Muscle layer of colon (tissue), 2 donors: ENCODE data around the gene B2M.
A peak's percentile ranks its signal among the peaks of the same experiment; 100 is the strongest.

ENCODE experiments used
- H3K27ac ChIP-seq: one replicate; pipeline ENCODE4 v1.7.0; 2013; ENCODE audit warnings: low read depth, mild to moderate bottlenecking, low read length, moderate library complexity
- H3K27me3 ChIP-seq, 2 donors: one replicate each; pipeline ENCODE4 v1.7.0; 2013; ENCODE audit warnings: low read length in 2 of 2, mild to moderate bottlenecking in 2 of 2; ENCODE audit not compliant: insufficient read depth in 2 of 2, control insufficient read depth in 1 of 2
- H3K36me3 ChIP-seq: one replicate; pipeline ENCODE4 v1.7.0; 2013; ENCODE audit warnings: mild to moderate bottlenecking, low read length; ENCODE audit not compliant: insufficient read depth
- H3K4me1 ChIP-seq: one replicate; pipeline ENCODE4 v1.7.0; 2013; ENCODE audit warnings: mild to moderate bottlenecking, low read length; ENCODE audit not compliant: insufficient read depth
- H3K4me3 ChIP-seq, 2 donors: one replicate each; pipeline ENCODE4 v1.7.0; 2013; ENCODE audit warnings: low read length in 2 of 2, low read depth in 1 of 2, mild to moderate bottlenecking in 1 of 2, moderate library complexity in 1 of 2
- H3K9ac ChIP-seq: one replicate; pipeline ENCODE4 v1.7.0; 2013; ENCODE audit warnings: low read length
- H3K9me3 ChIP-seq: one replicate; pipeline ENCODE4 v1.7.0; 2013; ENCODE audit warnings: mild to moderate bottlenecking, low read length
- donor health status: abdominal sarcoma.
- donor health status: Adenocarcinoma of cecum.

The B2M gene

GRCh38 chr15:44711096-44711742 lies at the start of gene B2M, which contains the start of gene PATL2:
Gene B2M (plus strand): TSS chr15:44711517. CDS start chr15:44711547, 30 bp downstream.
Gene PATL2 (minus strand): TSS chr15:44711323. CDS start chr15:44676490, 34,833 bp downstream.
- Histone ChIP-seq H3K9me3 (no peaks in the 10 kb centered on the region), H3K9ac (peak within 1 kb of the TSS; percentile 92), H3K27ac (peak within 1 kb of the TSS; percentile 100), H3K27me3 (no peaks in the 10 kb centered on the region), H3K4me1 (peaks cover 20% of the 10 kb centered on the region), H3K36me3 (peaks cover 13% of the 10 kb centered on the region), H3K4me3 (peak within 1 kb of the TSS; percentile 89 to 98)

DNA sequence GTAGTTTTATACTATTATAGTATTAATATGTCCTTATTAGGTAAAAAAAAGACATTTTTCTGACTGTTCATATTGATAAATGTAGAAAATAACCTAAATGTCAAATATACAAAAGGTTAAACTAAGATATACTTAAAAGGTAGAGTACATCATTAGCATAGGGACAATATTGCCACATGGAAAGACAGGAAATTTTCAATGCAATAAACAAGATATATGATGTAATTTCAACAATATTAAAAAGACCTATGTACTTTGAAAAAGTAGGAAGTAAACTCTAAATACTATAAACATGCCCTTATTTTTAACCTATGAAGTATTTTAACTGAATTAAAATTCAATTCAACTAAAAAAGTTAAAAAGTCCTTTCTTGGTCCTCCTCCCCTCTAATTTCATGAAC lies 49.7 kb upstream of the B2M start:
- H3K9ac ChIP-seq, result no peak overlapping the region
- peaks cover 14% of the 10 kb centered on the region for H3K36me3 ChIP-seq
- H3K9me3 ChIP-seq, result no peaks in the 10 kb centered on the region
- peaks cover 17% of the 10 kb centered on the region for H3K4me1 ChIP-seq
- H3K27me3 ChIP-seq, result no peaks in the 10 kb centered on the region
- no peak overlapping the region for H3K4me3 ChIP-seq
- no peak overlapping the region for H3K27ac ChIP-seq

- peaks cover 8% of the 10 kb centered on the region for H3K36me3 ChIP-seq
- H3K27me3 ChIP-seq, result no peaks in the 10 kb centered on the region
- H3K27ac ChIP-seq, result peak overlapping the region; percentile 95
- H3K4me1 ChIP-seq, result peaks cover 17% of the 10 kb centered on the region
- H3K4me3 ChIP-seq, result peak overlapping the region; percentile 98 to 99
- H3K9ac ChIP-seq, result peak overlapping the region; percentile 94
- no peaks in the 10 kb centered on the region for H3K9me3 ChIP-seq
Measured at GRCh38 chr15:44662478-44663409, 48.6 kb upstream of the B2M start.

GRCh38 chr15:44663410-44664308 lies 47.7 kb upstream of the B2M start, which contains the start of gene SPG11:
Gene SPG11 (minus strand): TSS chr15:44663662. CDS start chr15:44663647, 15 bp downstream.
- no peaks in the 10 kb centered on the region for H3K9me3 ChIP-seq
- peak within 1 kb of the TSS; percentile 94 for H3K9ac ChIP-seq
- H3K36me3 ChIP-seq, result peaks cover 8% of the 10 kb centered on the region
- peak within 1 kb of the TSS; percentile 95 for H3K27ac ChIP-seq
- no peaks in the 10 kb centered on the region for H3K27me3 ChIP-seq
- peaks cover 17% of the 10 kb centered on the region for H3K4me1 ChIP-seq
- peak within 1 kb of the TSS; percentile 98 to 99 for H3K4me3 ChIP-seq

DNA sequence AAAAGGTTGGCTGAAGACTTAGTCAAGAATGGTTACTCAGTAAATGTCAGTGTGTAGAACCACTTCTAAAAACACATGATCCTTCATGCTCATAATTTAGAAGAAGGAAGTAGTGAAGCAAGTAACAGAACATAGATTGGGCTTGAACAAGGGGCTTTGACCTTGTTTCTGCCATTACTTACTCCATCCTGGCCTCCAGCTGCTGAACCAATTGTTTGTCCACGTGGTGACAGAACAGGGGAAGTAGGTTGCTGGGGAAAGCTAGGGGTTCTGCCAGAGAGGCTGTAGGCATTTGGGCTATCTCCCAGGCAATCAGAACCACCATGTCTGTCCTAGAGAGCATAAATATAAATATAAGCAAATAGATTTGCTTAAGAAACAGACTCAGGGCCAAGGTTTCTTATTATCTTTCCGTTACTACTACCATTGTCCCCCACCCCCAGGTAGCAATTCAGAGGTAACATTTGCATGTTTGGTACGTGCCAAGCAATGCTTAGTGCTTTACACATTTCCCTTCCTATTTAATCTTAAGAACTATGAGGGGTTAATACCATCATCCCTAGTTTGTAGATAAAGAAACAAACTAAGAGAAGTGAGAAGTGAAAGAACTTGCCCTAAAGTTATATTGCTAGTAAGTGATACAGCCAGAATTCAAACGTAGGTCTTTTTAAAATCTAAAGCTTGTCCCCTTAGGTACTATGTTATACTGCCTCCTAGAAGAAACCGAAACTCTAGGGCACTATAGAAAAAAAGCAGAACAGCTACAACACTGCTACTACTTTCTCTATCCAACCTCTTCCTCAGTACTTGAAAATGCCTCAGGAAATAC lies 44.9 kb upstream of the B2M start:
- Histone ChIP-seq H3K4me3 (no peak overlapping the region), H3K9me3 (no peaks in the 10 kb centered on the region), H3K27ac (no peak overlapping the region), H3K4me1 (peaks cover 17% of the 10 kb centered on the region), H3K9ac (no peak overlapping the region), H3K27me3 (no peaks in the 10 kb centered on the region), H3K36me3 (no peaks in the 10 kb centered on the region)

DNA sequence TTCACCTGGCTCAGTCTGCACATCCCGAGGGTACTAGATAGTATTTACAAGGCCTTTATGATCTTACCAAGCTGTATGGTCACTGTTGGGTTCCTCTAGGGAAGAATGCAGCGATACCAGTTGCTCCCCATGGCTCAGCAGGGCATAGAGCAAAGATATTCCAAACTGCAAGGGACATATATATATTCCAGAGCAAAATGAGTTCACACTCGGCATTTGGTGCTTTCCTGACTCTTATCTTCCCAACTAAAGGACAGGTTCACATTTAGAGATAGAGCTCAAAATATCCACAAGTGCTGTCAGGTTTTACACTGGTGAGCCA lies 44.3 kb upstream of the B2M start:
- H3K36me3 ChIP-seq, result no peaks in the 10 kb centered on the region
- no peak overlapping the region for H3K27ac ChIP-seq
- H3K4me1 ChIP-seq, result peaks cover 16% of the 10 kb centered on the region
- H3K4me3 ChIP-seq, result no peak overlapping the region
- no peak overlapping the region for H3K9ac ChIP-seq
- no peaks in the 10 kb centered on the region for H3K9me3 ChIP-seq
- H3K27me3 ChIP-seq, result no peaks in the 10 kb centered on the region

- no peaks in the 10 kb centered on the region for H3K9me3 ChIP-seq
- H3K4me3 ChIP-seq, result no peak overlapping the region
- H3K27ac ChIP-seq, result no peak overlapping the region
- no peaks in the 10 kb centered on the region for H3K27me3 ChIP-seq
- no peaks in the 10 kb centered on the region for H3K36me3 ChIP-seq
- H3K9ac ChIP-seq, result no peak overlapping the region
- peaks cover 5% of the 10 kb centered on the region for H3K4me1 ChIP-seq
Measured at GRCh38 chr15:44668921-44669320, 42.4 kb upstream of the B2M start.

DNA sequence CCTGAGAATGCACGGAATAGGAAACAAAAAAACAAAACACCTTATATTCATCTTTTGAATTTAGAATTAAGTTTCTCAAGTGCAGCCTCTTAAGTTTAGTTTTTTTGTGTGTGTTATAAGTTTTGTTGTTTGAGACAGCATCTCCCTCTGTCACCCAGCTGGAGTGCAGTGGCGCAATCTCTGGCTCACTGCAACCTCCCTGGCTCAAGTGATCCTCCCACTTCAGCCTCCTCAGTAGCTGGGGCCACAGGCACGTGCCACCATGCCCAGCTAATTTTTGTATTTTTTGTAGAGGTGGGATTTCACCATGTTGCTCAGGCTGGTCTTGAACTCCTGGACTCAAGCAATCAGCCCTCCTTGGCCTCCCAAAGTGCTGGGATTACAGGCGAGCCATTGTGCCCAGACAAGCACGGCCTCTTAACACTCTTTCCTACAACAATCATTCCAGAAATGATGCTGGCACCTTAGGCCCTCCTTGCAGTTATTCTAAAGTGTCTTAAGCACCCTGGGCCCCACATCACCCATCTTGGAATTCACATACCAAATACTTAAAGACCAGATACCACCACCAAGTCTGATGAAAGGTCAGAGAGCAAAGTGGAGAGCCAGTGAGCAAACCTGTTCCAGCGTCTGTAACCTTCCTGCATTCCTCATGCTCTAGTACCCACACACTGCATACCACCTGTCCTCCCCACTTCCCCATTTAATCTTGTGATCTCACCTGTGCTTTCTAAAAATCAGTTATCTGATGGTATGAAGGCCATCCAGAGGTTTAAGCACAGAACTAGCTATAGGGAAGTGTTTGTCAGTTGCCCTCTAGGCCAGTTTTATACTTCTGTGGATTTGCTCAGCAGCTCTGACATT lies 41.0 kb upstream of the B2M start:
- Histone ChIP-seq H3K9ac (no peak overlapping the region), H3K36me3 (no peaks in the 10 kb centered on the region), H3K9me3 (no peaks in the 10 kb centered on the region), H3K4me3 (no peak overlapping the region), H3K4me1 (no peaks in the 10 kb centered on the region), H3K27me3 (no peaks in the 10 kb centered on the region), H3K27ac (no peak overlapping the region)

- H3K36me3 ChIP-seq, result no peaks in the 10 kb centered on the region
- H3K4me3 ChIP-seq, result no peak overlapping the region
- H3K27me3 ChIP-seq, result no peaks in the 10 kb centered on the region
- H3K9ac ChIP-seq, result no peak overlapping the region
- no peaks in the 10 kb centered on the region for H3K9me3 ChIP-seq
- no peaks in the 10 kb centered on the region for H3K4me1 ChIP-seq
- no peak overlapping the region for H3K27ac ChIP-seq
Measured at GRCh38 chr15:44673639-44674038, 37.7 kb upstream of the B2M start.

DNA sequence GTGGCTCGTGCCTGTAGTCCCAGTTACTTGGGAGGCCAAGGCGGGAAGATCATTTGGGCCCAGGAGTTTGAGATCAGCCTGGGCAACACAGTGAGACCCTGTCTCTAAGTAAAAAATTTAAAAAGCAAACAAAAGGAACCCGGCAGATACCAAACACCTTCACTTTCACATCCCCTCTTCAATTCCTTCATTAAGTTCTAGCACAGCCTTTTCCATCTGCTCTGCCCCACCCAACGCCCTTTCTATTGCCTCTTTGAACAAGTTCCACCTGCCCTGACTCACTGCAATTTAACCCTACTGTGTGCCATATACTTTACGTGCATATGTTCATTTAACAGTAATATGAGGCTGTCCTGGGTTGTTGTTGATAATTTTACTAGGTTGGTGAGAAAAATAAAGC lies 35.4 kb upstream of the B2M start:
- Histone ChIP-seq H3K4me3 (no peak overlapping the region), H3K27ac (no peak overlapping the region), H3K36me3 (no peaks in the 10 kb centered on the region), H3K9ac (no peak overlapping the region), H3K27me3 (no peaks in the 10 kb centered on the region), H3K4me1 (no peaks in the 10 kb centered on the region), H3K9me3 (no peaks in the 10 kb centered on the region)
